Measurements from ENCODE around the gene SYVN1.
A peak's percentile ranks its signal among the peaks of the same experiment; 100 is the strongest.
"Not testable (repeated sequence)": the region's sequence is repeated elsewhere in the genome, so short reads cannot be mapped to it uniquely, and the experiment has no call there.

Gene SYVN1

DNA sequence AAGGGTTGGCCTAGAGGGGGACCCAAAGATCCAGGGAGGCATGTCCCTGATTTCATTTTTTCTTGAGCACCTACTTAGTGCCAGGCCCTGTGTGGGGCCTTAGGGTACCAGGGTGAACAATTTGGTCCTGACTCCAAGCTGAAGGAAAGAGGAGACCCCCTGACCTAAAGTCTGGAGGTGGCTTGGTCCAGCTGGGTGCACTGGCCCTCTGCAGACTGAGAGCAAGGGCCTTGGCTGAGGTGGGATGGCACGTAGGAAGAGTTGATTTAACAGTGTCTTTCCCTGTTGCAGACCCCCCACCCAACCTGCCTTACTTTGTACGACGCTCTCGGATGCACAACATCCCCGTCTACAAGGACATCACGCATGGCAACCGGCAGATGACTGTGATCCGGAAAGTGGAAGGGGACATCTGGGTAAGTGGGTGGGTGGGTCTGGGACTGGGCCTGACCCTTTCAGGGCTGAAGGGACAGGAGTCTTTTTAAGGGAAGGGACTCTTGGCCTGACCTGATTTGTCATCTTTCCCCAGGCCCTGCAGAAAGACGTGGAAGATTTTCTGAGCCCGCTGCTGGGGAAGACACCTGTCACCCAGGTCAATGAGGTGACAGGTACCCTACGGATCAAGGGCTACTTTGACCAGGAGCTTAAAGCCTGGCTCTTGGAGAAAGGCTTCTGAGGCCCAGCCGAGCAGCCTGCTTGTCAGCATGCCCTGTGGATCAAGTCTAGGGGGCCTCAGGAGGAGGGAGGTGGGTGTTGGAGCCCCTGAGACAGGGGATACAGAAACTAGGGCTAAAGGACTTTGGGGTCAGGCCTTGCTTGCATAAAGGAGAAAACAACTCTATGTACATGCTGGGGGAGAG is 8.9 kb downstream of the SYVN1 start:
- no peak for DNase-seq

DNA sequence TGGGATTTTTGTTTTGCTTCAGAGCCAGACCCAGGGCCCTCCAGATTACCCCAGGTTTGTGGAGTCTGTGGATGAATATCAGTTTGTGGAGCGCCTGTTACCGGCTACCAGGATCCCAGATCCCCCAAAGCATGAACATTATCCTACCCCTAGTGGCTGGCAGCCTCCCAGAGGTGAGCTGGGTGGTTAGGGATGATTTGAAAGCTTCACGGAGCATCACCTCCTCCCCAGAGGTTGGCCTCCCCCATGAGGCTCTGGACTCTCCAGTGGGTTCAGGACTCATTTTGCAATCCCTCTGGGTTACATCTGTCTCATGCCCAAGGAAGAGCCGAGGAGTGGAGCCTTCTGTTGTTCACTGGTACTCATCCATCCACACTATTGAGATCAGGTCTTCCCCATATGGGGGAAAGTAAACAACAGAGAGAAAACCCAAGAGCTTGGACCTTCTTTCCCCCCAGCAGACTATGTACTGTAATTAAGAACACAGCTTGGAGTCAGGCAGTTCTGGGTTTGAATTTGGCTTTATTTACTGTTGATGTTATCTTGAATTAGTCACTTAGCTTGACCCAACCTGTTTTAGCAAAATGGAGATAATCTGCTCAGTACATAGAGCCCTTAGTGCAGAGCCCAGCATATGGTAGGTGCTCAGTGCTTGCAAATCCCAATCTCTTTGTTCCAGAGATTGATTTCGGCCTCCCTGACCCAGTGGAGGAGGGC is 9.7 kb downstream of the SYVN1 start:
- DNase-seq: no peak

DNA sequence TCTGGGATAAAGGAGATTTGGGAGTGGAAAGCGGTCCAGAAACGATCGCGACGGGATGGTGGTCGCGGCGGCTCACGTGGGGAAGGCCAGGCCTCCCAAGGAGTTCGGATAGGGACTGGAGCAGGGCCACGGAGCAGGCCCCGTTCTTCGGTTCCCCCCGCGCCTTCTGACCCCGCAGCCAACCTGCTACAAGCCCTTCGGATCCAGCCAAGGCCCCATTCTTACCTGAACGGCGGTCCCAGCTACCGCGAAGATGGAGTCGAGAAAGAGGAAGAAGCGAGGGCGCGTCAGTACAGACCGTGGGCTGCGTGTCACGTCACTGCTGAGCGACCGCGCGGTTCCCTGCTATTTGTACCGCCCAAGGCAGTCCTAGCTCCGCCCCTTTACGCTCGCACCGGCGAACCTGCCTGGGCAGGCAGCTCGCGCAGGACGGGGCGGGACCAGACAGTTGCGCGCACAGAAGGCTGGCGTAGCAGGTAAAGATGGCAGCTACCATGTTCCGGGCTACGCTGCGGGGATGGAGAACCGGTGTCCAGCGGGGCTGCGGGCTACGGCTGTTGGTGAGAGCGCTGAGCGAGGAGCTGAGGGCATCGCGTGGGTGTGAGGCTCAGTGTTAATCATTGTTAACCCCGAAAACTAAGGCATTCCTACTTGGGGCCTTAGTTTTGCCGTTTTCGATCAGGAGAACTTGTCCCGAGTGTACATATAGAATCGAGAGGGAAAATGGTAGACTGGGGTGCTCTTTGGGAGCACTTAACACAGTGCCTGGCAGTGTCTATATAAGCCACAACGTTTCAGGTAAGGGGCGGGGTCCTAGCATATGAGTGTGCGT is 12.2 kb downstream of the SYVN1 start, which contains the start of the genes FAU and MRPL49:
Gene FAU, minus strand, starts transcription at position 270 of the 832 bp plus-strand sequence. CDS start 321 bp downstream, outside the sequence.
Gene MRPL49, plus strand, starts transcription at position 457 of the 832 bp plus-strand sequence. Its CDS starts 26 bp downstream, at position 483.
- DNase-seq: peak; percentile 98

DNA sequence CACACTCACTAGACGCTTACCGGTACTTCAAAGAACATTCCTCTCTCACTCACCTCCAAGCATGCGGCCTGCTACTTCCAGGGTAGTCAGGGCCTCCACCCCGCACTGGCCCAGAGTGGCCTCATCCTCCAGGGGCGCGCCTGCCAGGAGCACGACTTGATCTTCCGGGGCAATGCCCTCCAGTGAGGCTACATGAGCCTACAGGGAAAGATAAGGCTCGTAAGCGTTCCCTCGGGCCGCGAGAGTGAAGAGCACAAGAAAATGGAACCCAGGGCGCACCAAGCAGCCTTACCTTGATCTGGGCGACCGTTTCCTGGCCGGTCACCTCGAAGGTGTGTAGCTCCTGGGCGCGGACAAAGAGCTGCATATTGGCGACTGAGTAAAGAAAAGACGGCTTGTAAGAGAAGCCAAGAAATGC is 12.9 kb downstream of the SYVN1 start:
- DNase-seq: no peak

DNA sequence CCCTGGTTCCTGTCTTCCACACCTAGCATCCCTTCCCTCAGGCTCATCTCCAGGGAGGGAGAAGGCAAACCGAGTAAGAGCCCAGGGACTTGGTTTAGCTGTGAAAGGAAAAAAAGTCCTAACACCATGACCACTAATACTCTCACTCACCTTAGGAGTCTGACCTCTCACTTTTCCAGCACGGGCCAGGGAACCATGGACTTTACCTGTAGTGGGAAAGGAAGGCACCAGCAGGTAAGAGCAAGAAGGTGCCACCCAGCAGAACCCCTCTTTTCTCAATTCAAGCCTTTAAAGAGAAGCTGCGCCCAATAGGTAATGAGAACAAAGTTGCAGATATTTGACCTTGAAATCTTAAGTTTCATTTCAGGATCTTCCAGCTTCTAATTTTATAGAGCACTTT is 13.5 kb downstream of the SYVN1 start:
- DNase-seq: no peak

DNA sequence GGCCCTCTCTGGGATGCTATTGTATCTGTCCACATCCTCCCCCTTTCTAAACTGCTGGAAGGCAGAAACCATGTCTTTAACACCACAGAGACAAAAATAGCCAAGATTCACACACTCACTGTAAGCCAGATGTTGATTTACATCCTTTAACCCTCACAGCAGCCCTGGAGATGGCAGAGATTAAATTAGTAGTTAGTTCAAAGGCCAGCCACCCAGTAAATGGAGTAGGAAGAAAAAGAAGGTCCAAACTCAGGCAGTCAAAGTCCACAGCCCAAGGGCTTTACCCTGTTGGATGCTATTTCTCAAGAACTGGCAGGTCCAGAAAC is 14.7 kb downstream of the SYVN1 start:
- no peak for DNase-seq

DNA sequence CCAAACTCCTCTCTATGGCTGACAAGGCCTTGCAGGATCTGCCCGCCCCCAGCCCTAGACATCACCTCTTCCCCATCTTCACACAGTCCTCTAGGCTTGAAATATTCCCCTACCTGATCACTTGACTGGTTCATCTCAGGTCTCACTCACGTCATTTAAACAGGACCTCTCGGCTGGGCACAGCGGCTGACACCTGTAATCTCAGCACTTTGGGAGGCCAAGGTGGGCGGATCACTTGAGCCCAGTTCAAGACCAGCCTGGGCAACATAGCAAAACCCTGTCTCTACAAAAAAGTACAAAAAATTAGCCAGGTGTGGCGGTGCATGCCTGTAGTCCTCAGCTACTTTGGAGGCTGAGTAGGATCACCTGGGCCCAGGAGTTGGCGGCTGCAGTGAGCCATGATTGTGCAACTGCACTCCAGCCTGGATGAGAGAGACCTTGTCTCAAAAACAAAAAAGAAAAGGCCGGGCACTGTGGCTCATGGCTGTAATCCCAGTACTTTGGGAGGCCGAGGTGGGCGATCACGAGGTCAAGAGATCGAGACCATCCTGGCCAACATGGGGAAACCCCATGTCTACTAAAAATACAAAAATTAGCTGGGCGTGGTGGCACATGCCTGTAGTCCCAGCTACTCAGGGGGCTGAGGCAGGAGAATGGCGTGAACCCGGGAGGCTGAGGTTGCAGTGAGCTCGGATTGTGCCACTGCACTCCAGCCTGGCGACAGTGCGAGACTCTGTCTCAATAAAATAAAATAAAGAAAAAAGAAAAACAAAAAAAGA is 15.2 kb downstream of the SYVN1 start:
- DNase-seq: not testable (repeated sequence)

DNA sequence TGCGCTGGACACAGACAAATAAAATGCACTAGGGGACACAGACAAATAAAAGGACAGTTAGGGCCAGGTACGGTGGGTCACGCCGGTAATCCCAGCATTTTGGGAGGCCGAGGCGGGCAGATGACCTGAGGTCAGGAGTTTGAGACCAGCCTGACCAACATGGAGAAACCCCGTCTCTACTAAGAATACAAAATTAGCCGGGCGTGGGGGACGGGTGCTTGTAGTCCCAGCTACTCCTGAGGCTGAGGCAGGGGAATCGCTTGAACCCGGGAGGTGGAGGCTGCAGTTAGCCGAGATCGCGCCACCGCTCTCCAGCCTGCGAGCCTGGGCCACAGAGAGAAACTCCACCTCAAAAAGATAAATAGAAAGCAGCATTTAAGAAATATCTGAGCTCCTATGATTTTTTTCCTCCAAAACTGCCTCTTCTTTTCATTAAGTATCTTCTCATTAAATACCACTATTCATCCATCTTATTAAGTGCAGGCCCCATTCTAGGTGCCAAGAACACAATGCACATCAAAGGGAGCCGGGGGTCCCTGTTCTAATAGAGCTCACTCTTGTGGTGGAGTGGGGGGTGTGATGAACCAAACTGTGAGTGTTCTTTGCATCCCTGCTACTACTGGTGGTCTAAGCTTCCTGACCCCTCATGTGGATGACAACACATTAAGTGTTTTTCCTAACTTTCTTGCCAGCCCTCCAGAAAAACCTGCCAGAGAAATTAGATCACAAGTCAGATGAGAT is 16.1 kb downstream of the SYVN1 start:
- DNase-seq: no peak

DNA sequence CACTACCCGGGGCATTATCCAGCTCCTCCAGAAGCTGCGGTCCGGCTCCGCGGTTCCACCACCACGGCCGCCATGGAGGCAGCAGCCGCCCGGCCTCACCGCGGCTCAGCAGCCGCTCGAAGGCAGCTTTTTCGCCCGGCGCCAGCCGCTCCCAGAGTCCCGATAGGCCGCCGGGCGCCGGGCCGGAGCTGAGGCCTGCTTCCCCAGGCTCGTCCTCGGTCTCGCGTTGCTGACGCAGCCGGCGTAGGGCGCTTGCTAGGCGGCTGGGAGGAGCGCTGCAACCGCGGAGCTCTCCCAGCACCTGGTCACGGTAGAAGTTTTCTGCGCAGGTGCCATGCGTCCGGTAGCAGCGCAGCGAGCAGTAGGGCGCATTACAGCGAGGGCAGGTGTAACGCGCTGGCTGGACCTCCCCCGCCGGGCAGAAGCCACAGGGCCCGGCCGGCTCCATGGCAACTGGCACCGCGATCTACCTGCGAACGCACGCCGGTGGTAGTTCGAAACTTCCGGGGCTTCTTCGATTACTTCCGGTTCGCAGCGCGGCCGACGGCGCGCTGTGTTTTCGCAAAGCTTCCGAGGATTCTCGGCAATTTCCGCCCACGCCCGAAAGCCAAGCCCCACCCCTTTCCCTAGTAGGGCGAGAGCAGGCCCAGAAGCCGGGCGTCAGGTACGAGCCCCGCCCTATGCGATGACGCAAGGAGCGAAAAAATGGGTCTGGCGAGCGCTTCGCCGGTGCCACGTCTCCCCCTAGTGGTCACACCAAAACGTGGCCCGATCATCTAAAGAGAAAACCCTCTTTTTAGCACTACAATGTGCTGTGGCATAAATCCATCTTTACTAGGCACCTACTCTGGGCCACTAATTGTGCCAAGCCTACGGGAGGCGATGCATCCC is 16.9 kb downstream of the SYVN1 start, which contains the start of gene ZNHIT2:
Gene ZNHIT2, minus strand, starts transcription at position 496 of the 891 bp plus-strand sequence. Its CDS starts 48 bp downstream, at position 448.
- DNase-seq: peak; percentile 95

DNA sequence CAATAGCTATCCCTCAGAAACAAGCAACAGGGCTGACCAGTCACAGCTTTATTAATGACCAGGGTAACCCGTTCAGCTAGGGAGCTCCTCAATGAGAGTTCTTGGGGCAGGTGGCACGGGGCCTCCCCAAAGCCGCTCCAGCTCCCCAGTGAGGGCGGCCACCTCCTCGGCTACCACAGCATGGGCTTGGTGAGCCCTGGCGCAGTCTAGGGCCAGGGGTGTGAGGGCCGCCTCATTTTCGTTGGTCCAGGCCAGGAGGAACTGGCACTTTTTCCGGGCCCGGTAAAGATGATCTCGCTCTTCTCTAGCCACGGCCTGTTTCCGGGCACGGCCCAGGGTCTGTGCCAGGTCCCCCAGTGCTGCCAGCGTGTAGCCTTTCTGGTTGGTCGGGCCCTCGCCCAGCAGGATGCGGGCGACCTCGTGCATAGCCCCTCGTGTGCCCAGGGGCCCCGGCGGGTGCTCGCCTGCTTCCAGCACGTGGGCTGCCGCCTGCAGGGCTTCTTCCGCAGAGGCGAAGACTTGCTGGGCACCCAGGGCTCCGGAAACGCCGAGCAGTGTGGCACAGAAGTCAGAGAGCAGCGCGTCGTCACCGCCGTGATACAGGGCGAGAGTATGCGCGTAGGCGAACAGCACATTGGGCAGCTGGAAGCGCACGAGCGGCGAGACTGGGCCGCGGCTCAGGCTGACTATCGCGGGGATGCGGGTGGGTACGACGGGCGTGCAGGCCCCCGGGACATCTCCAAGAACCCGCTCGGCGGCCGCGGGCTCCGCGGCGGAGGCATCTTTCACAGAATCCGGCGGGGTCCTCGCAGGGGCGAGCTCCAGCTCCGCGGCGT is 17.7 kb downstream of the SYVN1 start:
- no peak for DNase-seq

DNA sequence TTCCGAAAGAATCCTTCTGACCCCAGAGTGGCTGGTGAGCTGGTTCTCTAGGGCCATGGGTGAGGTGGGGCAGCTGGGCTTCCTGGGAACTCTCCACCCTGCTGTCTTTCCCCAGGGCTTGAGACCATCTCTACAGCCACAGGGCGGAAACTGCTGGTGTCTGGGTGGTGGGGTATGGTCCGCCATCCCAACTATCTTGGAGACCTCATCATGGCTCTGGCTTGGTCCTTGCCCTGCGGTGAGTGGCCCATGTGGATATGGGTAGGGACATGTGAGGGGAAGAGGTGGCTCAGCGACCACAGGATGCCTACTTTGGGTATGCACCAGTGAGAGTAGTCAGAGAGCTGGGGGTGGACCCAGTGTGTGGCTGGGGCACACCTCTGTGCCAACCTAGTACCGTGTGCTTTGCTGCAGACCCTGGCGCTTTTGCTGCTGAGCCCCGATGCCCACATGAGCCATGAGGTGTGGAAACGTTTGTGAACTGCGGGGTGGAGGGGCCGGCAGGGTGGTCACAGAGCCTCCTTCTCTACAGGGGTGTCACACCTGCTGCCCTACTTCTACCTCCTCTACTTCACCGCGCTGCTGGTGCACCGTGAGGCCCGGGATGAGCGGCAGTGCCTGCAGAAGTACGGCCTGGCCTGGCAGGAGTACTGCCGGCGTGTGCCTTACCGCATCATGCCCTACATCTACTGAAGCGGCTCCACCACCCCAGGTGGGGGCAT is 18.8 kb downstream of the SYVN1 start:
- no peak for DNase-seq

DNA sequence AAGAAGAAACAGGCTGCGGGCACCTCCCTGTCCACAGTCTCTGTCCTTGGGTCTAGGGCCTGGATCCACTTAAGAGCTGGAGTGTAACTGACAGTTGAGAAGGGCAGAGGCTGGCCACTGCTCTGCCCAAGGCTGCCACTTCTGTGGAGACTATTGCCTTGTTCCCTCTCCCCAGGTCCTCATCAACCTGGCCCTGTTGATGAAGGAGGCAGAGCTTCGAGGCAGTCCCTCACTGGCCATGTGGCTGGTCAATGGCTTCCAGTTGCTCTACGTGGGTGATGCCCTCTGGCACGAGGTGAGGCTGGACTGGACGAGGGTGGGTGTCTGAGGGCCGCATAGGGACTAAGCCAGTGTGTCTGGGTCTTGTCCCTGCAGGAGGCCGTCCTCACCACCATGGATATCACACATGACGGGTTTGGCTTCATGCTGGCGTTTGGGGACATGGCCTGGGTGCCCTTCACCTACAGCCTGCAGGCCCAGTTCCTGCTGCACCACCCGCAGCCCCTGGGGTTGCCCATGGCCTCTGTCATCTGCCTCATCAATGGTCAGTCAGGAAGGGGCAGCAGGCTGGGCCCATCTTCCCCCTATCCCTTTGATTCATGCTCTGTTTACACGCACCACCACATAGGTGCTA is 19.7 kb downstream of the SYVN1 start:
- no peak for DNase-seq

DNA sequence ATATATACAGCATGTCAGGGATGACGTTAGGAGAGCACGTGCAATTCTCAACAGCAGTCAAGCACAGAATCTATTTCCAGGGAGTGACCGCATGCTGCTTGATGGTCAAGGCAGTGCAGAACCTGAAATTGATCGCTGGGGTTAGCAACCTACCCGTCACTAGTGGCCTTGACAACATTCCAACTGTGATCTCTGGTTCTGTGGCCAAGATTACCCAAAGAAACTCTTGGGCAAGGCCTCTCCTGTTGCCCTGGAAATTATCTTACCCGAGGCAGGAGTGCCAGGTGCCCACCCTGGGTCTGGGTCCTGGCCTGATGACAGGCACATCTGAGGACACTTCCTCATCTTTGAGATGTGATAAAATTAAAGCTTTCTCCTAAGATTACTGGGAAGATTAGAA is 20.5 kb downstream of the SYVN1 start:
- DNase-seq: no peak

DNA sequence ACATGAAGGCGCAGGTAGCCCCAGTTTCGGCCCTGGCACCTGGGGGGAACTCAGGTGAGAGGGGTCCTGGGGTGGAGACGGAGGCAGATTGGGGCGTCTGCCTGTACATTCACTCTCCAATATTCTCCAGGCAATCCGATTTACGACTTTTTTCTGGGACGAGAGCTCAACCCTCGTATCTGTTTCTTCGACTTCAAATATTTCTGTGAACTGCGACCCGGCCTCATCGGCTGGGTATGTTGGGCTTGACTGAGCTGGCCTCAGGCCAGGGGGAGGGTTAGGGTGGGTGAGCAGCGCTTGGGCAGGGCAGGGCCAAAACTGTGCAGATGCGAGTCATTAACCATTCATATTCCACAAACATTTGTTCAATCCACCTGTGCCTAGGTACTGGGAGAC is 21.0 kb downstream of the SYVN1 start:
- DNase-seq: no peak

DNA sequence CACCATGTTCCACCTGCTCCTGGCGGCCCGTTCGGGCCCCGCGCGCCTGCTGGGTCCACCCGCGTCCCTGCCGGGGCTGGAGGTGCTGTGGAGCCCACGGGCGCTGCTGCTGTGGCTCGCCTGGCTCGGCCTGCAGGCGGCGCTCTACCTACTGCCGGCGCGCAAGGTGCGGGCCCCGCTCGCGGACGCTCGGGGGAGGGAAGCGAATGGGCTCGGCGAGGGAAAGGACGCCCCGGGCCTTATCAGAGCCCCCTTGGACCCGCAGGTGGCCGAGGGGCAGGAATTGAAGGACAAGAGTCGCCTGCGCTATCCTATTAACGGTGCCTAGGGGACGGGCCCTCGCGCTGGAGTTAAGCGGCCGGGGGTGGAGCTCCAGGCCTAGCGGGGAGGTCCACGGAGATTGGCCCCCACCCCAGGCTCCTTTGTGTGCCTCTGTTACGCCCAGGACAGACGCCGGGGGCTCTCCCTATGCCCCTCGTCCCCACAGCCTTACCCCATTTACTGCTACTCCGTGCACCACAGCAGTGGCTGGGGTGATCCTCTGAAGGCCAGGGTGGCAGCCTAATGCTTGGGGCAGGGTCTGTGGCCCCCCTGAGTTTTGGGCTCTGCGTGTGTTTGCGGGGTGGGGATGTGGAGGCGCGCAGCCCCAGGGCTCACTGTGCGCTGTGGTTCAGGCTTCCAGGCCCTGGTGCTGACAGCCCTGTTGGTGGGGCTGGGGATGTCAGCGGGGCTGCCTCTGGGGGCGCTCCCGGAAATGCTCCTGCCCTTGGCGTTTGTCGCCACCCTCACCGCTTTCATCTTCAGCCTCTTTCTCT is 21.6 kb downstream of the SYVN1 start:
- DNase-seq: peak; percentile 51

DNA sequence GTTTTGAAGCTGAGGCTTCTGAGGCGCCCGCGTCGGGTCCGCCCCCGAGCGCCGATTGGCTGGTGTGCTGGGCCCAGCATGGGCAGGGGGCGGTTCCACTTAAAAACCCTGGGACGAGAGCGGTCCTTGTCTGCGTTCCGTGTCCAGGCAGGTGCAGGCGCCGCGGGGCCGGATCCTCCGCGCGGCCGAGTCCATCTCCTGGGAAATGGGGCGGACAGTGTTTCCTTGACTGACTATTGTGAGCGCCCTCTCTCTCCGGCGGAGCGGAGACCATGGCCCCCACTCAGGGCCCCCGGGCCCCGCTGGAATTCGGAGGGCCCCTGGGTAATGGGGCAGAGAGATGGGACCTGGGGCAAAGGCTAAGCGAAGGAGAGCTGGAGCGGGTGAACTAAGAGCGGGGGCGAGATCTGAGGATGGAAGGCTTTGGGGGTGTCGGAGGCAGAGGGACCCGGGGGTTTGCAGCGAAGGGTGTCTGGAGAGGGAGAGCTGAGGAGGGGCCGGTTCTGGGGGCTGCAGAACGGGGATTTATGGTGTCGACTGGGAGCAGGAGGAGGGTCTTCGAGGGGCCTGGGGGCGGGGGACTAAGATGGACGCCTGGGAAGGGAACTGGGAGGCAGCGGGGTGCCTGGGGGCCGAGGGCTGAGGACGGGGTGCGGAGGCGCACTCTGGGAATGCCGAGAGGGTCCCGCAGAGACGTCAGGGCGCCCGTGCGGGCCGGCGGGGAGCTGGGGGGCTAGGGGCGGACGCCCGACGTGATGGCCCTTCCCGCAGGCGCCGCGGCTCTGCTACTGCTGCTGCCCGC is 22.4 kb downstream of the SYVN1 start, which contains the start of gene TM7SF2:
Gene TM7SF2, plus strand, starts transcription at position 129 of the 802 bp plus-strand sequence. Its CDS starts 144 bp downstream, at position 273.
- DNase-seq: peak; percentile 90
